GM19468 (cell line): ENCODE results near the gene NUDT4B.
"Not testable (repeated sequence)": the region's sequence is repeated elsewhere in the genome, so short reads cannot be mapped to it uniquely, and the experiment has no call there.

ENCODE experiments used
- ATAC-seq: cut with Tn5 transposase; IDR thresholded peaks from one replicate; pipeline ENCODE4 v1.9.1; 2021; ENCODE audit warnings: mild to moderate bottlenecking, moderate library complexity, moderate number of reproducible peaks; ENCODE audit not compliant: unreplicated experiment; ENCODE audit errors: extremely low read depth

NUDT4B gene

DNA sequence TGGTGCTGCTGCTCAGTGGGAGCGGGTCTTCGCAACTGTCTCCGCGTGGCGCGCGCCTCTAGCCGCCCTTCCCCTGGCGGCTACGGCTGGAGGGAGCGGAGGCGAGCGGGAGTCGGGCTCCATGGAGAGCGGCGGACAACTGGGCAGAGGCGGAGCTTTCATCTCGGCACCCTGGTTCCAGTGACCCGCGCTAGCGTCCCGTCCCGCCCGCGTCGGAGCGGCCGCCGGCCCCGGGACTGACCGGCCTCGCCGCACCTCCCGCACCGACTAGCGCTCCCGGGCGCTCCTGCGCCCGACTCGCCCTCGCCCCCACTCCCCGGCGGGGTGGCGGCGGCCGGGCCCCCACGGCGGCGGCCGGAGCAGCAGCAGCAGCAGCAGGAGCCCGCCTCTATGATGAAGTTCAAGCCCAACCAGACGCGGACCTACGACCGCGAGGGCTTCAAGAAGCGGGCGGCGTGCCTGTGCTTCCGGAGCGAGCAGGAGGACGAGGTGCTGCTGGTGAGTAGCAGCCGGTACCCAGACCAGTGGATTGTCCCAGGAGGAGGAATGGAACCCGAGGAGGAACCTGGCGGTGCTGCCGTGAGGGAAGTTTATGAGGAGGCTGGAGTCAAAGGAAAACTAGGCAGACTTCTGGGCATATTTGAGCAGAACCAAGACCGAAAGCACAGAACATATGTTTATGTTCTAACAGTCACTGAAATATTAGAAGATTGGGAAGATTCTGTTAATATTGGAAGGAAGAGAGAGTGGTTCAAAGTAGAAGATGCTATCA is at the start of gene NUDT4B:
NUDT4B (plus strand) TSS at position 212 of the 772 bp plus-strand sequence; CDS start at position 391, 179 bp downstream.
- ATAC-seq, result not testable (repeated sequence)

- ATAC-seq, result not testable (repeated sequence)
Measured at GRCh38 chr1:148699357-148699756, 49.2 kb upstream of the NUDT4B start.

DNA sequence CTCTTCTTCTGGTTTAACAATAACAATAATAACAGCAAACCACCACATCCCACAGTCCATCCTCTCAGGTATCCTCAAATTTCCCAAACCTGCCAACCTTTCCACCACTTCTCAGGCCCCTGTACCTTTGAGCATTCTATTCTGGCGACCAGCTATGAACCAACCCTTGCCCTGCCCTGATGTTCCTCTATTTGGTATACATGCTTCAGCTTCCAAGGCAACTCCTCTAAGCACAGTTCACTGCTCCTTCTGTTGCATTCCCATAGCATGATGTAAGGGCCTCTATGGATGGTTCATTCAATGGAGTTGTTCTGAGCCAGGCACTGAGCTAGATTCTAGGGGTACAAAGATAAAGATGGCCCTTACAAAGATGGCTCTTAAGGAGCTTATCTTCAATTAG is 46.3 kb upstream of the NUDT4B start:
- not testable (repeated sequence) for ATAC-seq

DNA sequence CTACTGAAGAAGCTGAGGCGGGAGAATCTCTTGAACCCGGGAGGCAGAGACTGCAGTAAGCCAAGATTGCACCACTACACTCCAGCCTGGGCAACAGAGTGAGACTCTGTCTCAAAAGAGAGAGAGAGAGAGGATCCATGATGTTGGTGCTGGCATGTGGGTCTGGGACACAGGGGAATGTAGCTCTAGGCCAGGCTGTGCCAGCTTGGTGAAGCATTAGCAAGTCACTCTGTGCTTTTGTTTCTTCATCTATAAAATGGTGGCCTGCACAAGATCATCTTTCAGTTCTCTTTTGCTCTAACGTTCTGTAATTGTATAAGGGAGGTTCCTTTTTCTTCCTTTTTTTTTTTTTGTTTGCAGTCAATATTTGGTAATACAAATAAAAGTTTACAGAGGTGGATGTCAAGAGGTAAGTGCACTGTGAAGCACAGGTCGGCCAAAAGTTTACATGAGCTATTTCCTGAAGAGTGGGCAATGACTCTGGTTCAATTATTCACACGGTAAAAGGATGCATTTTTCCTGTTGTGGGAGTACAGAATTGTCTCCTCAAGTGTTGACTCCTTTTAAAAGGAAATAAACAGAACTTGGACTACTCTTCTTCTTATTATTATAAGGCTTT is 44.5 kb upstream of the NUDT4B start:
- not testable (repeated sequence) for ATAC-seq

DNA sequence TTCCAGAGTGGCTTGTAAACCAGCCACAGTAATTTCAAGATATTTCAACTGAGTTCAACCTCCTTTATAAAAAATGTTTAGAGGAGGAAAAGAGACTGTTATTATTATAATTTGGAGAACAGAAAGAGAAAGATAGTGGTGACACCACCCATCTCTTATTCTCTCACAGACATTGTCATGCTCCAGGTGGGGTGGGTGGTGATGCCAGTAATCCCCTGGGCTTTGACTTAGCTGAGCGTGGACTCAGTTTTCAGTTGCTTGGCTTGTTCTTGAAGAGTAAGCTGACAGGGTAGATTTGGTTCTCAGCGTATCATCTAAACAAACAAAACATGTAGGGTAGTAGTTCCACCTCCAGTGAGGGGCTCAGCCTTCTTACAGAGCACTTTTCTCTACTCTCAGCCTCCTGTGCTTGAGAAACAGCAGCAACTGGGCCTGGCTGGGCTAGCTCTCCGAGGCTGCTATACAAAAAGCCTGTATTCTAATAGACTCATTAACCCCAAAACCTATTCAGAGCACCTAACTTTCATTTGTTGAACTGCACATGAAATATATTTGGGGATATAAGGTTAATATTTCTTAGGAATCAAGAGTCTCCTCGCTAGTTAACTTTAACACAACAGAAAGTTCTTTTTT is 43.1 kb upstream of the NUDT4B start:
- ATAC-seq, result not testable (repeated sequence)

DNA sequence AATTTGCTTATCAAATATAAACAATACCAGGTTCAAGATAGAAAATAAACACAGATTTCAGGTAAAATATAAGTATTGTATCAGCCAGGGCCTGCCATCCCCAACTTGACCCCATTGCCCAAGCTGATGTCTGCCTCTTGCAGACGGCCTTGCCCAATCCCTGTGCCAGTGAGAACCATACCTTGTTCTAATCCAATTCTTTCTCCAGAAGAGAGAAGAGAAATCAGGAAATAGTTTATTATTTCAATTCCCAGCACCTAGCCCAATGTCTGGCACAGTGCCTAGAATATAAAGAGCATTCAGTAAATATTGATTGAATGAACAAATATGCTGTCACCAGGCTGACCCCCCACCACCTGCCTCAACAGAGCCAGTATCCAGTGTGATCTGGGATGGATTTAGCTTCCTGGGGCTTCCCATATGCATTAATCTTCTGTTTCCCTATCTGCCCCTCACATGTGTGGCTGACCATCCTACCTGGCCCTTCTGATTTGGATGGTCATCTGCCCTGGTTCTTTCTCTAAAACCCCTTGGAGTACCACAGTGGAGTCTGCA is 39.7 kb upstream of the NUDT4B start:
- not testable (repeated sequence) for ATAC-seq

DNA sequence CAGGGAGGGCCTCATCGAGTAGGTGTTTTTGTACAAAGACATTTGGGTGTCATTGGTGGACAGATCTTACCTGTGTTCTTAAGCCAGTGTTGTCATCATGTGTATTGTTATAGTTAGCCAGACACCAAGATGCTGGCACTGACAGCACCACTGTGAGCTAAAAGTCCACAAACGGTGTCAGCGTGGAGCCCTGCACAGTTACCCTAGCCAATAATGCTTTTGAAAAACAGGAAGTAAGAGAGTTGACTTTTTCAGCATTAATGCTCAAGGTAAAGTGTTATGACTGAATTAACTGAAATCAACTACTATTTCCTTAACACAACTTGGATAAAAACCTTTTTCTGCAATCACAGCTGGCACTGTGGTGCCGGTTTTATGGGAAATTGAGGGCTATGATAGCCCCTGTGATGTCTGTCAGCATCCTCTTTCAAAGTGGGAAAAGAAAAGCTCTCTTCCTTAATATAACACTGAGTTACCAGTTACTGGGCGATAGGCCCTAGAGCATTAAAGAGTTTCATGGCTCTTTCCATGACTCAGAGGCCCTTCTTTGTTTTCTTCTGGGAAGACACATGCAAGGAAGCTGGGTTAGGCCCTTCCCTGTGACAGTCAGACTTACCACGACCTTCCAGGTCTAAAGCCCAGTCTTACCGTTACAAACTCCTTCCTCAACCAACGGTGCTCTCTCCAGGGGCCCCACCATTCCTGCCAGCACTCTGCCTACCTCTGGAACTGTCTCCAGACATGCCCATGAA is 37.6 kb upstream of the NUDT4B start:
- ATAC-seq, result not testable (repeated sequence)

GRCh38 chr1:148712353-148712752 is 36.2 kb upstream of the NUDT4B start:
- not testable (repeated sequence) for ATAC-seq

DNA sequence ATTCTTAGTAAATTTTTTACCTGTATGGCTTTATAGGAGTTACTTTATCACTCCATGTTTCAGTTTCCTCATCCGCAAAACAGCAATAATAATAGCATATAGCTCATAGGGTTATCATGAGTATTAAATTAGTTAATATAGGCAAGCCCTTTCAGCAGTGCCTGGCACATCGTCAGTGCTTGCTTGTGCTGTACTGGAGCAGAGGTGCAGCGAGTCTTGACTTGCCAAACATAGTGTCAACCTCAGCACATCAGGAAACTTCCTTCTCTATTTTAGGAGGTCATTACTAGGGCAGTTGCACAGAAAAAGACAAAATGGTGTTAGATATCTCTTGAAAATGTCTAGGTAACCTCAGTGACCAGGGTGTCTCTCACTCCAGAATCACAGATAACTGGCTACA is 33.1 kb upstream of the NUDT4B start:
- ATAC-seq, result not testable (repeated sequence)

GRCh38 chr1:148716966-148717520 is 31.5 kb upstream of the NUDT4B start:
- not testable (repeated sequence) for ATAC-seq

DNA sequence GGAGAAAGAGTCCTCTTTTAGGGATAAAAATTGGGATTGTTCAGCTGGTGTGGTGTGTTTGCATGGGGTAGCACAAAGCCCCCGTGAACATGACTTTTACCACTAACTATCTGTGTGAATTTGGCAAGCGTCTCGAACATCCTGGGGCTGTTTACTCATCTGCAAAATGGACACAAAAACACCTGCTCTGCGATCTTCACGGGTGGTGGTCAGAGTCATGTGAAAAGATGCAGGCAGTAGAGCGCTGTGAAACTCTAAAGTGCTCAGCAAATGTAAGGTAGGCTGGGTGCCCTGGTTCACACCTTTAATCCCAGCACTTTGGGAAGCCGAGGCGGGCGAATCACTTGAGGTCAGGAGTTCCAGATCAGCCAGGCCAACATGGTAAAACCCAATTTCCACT is 27.7 kb upstream of the NUDT4B start:
- not testable (repeated sequence) for ATAC-seq

DNA sequence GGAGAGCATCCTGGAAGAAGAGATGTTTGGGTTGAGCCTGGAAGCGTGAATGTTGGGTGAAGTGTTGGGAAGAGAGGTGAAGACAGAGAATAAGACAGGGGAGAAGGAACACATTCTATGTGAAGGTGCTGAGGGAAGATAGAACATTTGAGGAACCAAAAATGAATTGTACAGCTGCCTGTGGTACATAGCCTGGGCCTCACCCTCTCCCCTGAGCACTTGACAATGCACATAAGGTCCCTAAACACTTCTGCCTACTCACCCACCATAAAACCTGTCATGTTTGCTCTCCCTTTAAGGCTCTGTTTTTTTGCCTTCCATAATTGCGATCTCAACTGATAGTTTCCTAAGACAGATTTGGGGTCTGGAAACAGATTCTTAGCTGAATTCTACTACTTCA is 25.8 kb upstream of the NUDT4B start:
- not testable (repeated sequence) for ATAC-seq

GRCh38 chr1:148723515-148723914 is 25.1 kb upstream of the NUDT4B start:
- ATAC-seq, result not testable (repeated sequence)

DNA sequence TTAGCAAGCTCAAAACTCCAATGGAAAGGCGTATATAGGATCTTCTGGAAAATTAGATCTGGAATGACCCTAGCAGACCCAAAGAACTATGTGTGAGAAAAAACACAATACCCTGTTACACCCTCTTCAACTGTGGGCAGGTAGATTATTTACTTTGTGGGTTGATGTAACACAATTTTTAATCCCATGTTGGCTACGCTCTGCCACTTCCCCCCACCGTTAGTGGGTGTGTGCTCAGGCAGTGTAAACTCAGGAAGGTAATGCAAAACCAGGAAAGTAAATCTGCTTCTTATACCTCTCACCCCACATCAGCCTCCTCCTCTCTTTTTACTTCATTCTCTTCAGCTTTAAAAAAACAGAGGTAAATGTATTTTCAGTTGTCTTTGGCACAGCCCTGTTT is 23.7 kb upstream of the NUDT4B start:
- ATAC-seq, result not testable (repeated sequence)

DNA sequence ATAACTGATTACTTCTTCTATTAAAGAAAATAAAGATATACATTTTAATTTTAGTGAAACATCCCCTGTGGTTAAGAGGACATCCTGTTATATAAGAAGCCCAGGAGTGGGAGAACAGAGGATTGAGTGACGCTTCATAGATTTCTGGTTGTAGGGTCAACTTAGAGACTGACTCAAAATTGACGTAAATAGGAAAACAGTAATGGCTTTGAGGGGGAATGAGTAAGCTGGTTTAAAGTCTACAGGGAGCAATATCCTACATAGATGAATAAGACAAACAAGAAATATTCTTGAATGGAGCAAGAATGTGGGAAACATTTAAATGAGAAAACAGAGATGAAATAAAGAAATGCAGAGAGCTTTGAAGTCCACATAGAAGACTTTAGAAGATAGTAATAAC is 20.7 kb upstream of the NUDT4B start:
- not testable (repeated sequence) for ATAC-seq

DNA sequence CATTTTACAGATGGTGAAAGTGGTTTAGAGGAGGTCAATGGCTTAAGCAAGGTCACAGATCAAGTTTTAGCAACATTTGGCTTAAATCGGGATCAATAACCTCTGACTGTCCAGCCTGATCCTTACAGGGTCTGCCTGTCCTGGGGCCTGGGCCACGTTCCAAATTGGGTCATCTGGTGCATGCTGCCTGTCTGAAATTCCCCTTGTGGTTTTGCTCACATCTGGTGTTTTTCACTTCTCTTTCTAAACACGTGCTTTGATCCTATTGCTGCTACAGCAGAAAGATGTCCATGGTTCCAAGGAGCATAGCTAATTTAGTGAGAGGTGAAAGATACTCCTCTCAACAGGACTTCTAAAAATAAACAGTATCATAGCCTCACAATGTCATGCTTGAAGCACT is 19.4 kb upstream of the NUDT4B start:
- ATAC-seq, result peak; percentile 32

- not testable (repeated sequence) for ATAC-seq
Measured at GRCh38 chr1:148729541-148729940, 19.0 kb upstream of the NUDT4B start.

DNA sequence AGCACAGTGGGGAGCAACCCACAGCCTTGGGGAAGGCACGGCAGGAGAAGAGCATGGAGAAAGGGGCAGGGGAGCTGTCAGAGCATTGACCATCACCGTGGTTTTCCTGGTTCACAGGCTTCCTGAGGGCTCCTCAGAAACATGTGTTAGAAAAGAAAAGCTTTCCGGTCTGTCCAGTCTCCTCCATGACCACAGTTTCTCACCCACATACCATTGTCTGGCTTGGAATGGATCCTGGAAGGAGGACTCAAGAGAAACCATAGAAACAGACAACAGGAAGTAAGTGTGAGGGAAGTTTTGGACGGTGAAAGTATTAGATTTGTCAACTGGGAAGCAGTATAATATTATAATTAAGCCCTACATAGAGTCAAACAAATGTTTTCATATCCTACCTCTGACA is 16.3 kb upstream of the NUDT4B start:
- ATAC-seq, result not testable (repeated sequence)

DNA sequence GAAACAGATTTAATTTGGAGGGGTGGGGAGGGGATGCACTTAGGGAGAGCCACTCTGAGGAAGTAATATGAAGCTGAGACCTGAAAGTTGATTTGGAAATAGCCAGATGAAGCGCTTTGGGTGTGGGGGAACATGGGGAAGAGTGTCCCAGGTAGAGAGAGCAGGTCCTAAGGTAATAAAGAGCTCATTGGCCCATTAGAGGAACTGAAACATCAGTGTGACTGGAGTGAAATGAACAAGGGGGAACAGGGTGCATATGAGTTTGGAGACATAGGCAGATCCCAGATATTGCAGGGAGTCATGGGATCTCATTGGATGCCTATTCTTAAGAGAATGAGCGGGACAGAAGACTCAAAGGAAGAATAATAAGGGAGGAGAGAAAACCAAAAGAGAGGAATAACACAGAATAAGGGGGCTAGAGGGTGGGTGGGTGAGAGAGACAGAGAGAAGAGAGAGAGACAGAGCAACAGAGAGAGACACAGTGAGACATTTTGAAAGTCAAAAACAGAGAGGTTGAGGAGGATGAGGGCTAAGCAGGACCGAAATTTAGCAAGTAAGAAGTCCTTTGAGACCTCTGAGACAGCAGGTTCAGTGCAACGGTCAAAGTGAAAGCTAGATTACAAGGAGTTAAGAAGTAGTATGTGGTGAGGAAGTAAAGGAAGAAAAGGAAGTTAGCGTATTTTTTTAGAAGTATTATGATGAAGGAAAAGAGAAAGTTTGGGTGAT is 14.8 kb upstream of the NUDT4B start:
- ATAC-seq, result peak; percentile 53
